Thymus (tissue), 11 donors: Measurements from ENCODE around the gene IREB2. TPM values are rescaled to one million over a fixed set of nuclear protein-coding genes. Genes with fewer than 3 reads are reported as not detected.

Source experiments
- DNase-seq, 9 donors: peaks; one replicate each; pipeline ENCODE4 v3.0.0-alpha.2; 2013; ENCODE audit warnings: low spot score in 9 of 9, low read depth in 6 of 9, missing footprints in 1 of 9
- H3K27ac ChIP-seq, 2 donors: one replicate each; pipeline ENCODE4 v1.5.1; 2013; ENCODE audit warnings: control low read depth in 1 of 2, low read depth in 1 of 2, low read length in 1 of 2, mild to moderate bottlenecking in 1 of 2, moderate library complexity in 1 of 2
- H3K27me3 ChIP-seq, 2 donors: one replicate each; pipeline ENCODE4 v1.5.1; 2013; ENCODE audit warnings: low read length in 1 of 2; ENCODE audit not compliant: control insufficient read depth in 2 of 2, insufficient read depth in 1 of 2
- H3K36me3 ChIP-seq, 2 donors: one replicate each; pipeline ENCODE4 v1.5.1; 2013; ENCODE audit warnings: low read length in 1 of 2, mild to moderate bottlenecking in 1 of 2, moderate library complexity in 1 of 2; ENCODE audit not compliant: control insufficient read depth in 2 of 2, insufficient read depth in 2 of 2
- H3K4me1 ChIP-seq, 2 donors: one replicate each; pipeline ENCODE4 v1.5.1; 2013; ENCODE audit warnings: low read length in 2 of 2; ENCODE audit not compliant: control insufficient read depth in 2 of 2, insufficient read depth in 2 of 2
- H3K4me3 ChIP-seq, 2 donors: one replicate each; pipeline ENCODE4 v1.5.1; 2013; ENCODE audit warnings: low read length in 2 of 2, control low read depth in 1 of 2, mild to moderate bottlenecking in 1 of 2
- H3K9me3 ChIP-seq, 2 donors: one replicate each; pipeline ENCODE4 v1.5.1; 2013; ENCODE audit warnings: low read length in 1 of 2, mild to moderate bottlenecking in 1 of 2; ENCODE audit not compliant: control insufficient read depth in 2 of 2, insufficient read depth in 1 of 2
- WGBS: extraction: QIAGEN DNeasy Blood & Tissue Kit; methylation state at CpG from one replicate; pipeline ENCODE4 v1.1.7; 2013; 5-methylcytosine and 5-hydroxymethylcytosine counted together
- polyA plus RNA-seq: library from polyadenylated mRNA; stranded (reverse); fragments of 200-250 nt; gene quantifications from one replicate; pipeline ENCODE4 v1.2.3, GENCODE V29; 2013
- total RNA-seq: library from RNA; stranded (reverse); fragments of 120-200 nt; gene quantifications from one replicate; pipeline ENCODE4 v1.2.4, GENCODE V29; 2013
- donor health status: healthy.

The IREB2 gene
- total and polyA plus RNA-seq, 2 donors, result 20.5 to 20.6 TPM

DNA sequence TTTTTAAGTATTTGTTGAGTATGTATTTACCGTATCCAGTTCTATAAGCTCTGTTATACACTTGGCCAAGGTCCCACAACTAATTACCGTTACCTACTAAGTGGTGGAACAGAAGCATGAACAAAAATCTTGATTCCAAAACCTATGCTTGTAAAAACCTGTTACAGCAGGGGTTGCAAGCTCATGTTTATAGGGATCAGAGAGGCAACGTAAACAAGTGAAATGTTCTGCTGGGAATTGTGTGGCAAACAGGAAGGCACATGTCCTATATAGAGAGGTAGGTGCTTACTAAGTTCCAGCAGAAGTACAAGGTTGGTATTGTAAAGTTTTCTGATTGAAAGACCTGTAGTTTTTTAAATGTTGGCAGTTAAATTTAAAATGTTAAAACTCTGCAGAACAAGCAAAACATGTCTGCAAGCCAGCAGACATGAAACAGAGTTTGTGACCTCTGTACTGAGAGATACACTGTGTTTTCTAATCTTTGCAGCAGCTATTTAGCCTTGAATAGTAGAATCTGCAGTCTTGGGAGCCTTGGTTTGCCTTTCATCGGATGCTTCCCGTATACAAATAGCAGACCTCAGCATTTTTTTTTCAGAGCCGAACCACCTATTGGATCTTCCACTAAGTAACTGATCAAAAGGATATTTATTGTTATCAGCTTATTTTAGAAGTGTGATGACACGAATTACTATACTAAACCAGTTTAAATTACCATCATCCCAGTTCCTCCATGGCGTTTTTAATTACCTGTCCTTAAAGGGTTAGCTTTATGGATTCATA, 11.4 kb downstream of the IREB2 start:
- H3K27ac ChIP-seq, result peak overlapping the region; percentile 15 to 52
- H3K4me1 ChIP-seq, result peaks cover 0 to 4% of the 10 kb centered on the region in 2 donors
- no peak for DNase-seq
- H3K27me3 ChIP-seq, result no peaks in the 10 kb centered on the region
- no peak overlapping the region for H3K4me3 ChIP-seq
- H3K9me3 ChIP-seq, result no peaks in the 10 kb centered on the region
- peaks cover 29 to 39% of the 10 kb centered on the region in 2 donors for H3K36me3 ChIP-seq
- 94% methylated on average over 8 of the region's 8 CpGs for WGBS

DNA sequence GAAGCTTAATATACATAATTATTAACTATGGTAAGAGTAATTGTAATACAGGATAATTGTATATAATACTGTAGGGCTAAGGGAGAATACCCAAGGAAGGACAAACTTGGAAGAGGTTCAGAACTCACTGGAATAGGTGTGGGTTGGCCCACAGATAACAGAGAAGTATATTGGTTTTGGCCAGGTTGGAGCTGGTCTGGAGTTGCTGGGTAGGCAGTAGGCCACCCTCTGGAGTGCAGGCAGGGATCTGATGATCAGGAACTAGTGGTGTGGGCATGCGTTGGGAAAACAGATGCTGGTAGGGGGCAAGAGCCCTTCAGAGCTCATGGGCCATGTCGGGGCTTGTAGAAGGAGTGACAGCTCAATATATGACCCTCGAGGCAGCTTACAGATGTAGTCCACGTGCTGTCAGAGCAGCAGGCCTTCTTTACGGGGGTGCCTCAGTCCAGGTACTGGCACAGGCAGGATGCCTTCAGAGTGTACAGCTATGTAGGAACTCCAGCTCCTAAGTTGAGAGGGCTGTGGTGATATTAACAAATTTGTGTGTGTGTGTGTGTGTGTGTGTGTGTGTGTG, 12.4 kb downstream of the IREB2 start:
- no peaks in the 10 kb centered on the region for H3K27me3 ChIP-seq
- H3K36me3 ChIP-seq, result peaks cover 29 to 31% of the 10 kb centered on the region in 2 donors
- H3K4me1 ChIP-seq, result peaks cover 0 to 10% of the 10 kb centered on the region in 2 donors
- 78% methylated on average over 5 of the region's 5 CpGs for WGBS
- no peak overlapping the region for H3K27ac ChIP-seq
- DNase-seq, result no peak
- H3K9me3 ChIP-seq, result no peaks in the 10 kb centered on the region
- no peak overlapping the region for H3K4me3 ChIP-seq

DNA sequence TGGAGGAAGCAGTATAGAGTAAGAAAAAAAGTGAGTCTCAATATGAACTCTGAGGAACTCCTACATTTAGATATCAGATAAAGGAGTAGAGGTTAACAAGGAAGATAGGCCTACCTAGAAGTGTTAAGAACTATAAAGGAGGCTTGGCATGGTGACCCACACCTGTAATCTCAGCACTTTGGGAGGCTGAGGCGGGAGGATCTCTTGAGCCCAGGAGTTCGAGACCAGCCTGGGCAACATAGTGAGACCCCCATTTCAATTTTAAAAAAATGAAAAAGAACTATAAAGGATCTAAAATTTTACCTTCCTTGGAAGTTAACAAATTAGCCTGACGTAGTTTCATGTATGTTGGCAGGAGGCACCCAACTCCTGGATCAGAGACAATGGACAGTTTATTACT, 14.5 kb downstream of the IREB2 start:
- H3K4me1 ChIP-seq, result peaks cover 0 to 10% of the 10 kb centered on the region in 2 donors
- no peak for DNase-seq

DNA sequence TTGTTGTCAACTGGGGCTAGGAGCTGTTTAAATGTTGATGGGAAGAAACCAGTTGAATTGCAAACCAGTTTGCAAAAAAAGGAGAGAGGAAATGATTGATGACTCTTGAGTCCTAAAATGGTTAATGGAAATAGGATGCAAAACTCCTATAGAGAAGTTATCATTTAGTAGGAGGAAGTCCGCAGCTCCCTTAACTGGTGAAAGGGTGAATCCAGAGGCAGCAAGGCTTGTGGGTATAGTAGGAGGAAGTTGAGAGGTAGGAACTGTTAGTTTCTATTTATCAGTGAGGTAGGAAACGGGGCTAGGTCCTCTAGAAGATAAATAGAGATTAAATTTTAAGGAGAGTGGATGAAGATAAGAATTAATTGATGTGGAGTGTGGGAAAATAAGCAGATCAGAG, 15.4 kb downstream of the IREB2 start:
- H3K4me1 ChIP-seq, result peaks cover 0 to 10% of the 10 kb centered on the region in 2 donors
- no peak overlapping the region for H3K4me3 ChIP-seq
- no peak for DNase-seq
- no peaks in the 10 kb centered on the region for H3K9me3 ChIP-seq
- peaks cover 6 to 15% of the 10 kb centered on the region in 2 donors for H3K36me3 ChIP-seq
- 29% methylated on average over 2 of the region's 2 CpGs for WGBS
- no peak overlapping the region for H3K27ac ChIP-seq
- H3K27me3 ChIP-seq, result no peaks in the 10 kb centered on the region

More for the DNA sequence above, 14.5 kb downstream of the IREB2 start:
- H3K4me3 ChIP-seq, result no peak overlapping the region
- H3K27me3 ChIP-seq, result no peaks in the 10 kb centered on the region
- H3K27ac ChIP-seq, result no peak overlapping the region
- H3K36me3 ChIP-seq, result peaks cover 12 to 16% of the 10 kb centered on the region in 2 donors
- no peaks in the 10 kb centered on the region for H3K9me3 ChIP-seq
- over 99% methylated on average over 3 of the region's 3 CpGs for WGBS

DNA sequence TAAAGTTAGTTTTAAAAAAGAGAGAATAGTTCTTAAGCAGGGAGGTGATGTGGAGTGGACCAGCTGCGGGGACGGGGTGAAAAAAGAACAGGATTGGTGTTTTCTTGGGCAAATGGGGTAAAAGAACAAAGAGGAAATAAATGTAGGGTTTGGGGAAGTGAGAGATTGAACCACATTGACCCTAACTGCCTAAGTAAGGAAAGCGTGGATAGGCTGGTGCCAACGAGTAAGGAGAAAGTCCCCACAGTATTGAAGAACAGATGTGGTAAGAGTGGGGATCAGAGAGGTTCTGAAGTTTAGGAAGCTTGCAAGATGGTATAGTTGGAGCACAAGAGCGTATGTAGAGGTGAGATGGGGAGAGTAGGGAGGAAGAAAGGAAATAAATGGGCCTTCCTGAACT, 17.0 kb downstream of the IREB2 start:
- Histone ChIP-seq H3K36me3 (peaks cover 4 to 11% of the 10 kb centered on the region in 2 donors), H3K27ac (no peak overlapping the region), H3K4me3 (no peak overlapping the region), H3K9me3 (no peaks in the 10 kb centered on the region), H3K4me1 (peaks cover 0 to 6% of the 10 kb centered on the region in 2 donors), H3K27me3 (no peaks in the 10 kb centered on the region)
- WGBS, result 84% methylated on average over 5 of the region's 5 CpGs
- no peak for DNase-seq

DNA sequence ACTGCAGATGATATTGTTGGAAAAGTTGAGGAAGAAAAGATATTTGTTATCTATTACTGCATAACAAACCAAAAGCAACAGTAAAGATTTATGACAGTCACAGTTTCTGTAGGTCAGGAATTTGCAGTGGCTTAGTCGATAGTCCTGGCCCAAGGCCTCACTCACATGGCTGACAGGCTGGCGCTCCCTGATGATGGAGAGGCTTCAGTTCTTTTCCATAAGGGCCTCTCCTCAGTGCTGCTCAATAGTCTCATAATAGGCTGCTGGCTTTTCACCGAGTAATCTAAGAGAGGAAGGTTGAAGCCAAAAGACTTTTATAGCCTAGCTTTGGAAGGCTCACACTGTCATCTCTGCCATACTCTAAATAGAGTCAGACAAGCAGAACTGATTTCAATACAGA, 17.7 kb downstream of the IREB2 start:
- H3K9me3 ChIP-seq, result no peaks in the 10 kb centered on the region
- H3K36me3 ChIP-seq, result peaks cover 0 to 7% of the 10 kb centered on the region in 2 donors
- H3K4me3 ChIP-seq, result no peak overlapping the region
- H3K4me1 ChIP-seq, result peaks cover 0 to 6% of the 10 kb centered on the region in 2 donors
- H3K27ac ChIP-seq, result peak overlapping the region in 1 of 2 donors; percentile 36
- WGBS, result 85% methylated on average over 3 of the region's 3 CpGs
- no peak for DNase-seq
- H3K27me3 ChIP-seq, result no peaks in the 10 kb centered on the region

DNA sequence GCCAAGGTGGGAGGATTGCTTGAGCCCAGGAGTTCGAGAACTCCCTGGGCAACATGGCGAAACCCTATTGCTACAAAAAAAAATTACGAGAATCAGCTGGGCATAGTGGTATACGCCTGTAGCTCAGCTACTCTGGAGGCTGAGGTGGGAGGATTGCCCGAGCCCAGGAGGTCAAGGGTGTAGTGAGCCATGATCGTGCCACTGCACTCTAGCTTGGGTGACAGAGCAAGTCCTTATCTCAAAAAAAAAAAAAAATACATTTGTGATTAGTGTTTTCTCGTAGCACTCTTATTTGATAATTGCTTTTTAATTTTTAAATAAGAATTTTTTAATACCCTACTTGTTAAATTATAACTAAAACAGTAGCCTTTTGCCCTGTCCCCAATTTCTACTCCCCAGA, 18.4 kb downstream of the IREB2 start:
- Histone ChIP-seq H3K27me3 (no peaks in the 10 kb centered on the region), H3K27ac (no peak overlapping the region), H3K4me1 (peaks cover 0 to 6% of the 10 kb centered on the region in 2 donors), H3K4me3 (no peak overlapping the region), H3K36me3 (peaks cover 0 to 9% of the 10 kb centered on the region in 2 donors), H3K9me3 (no peaks in the 10 kb centered on the region)
- DNase-seq, result no peak
- WGBS, result 92% methylated on average over 7 of the region's 7 CpGs

DNA sequence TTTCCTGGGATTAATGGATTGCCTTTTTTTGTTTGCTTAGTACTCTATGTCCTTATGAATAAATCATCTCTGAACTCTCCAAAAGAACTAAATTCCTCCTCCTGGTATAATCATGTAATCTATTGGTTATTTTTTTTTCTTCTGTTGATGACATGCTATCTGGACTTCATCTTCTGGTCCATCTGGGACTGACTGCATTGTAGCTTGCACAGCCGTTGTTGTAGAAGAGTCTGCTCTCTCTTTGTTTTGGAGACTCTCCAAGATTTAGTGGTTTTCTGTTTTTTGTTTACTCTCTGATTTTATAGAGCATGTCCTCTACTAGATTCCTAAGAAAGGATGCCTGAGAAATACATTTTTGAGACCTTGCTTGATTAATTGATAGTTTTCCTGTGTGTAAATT, 19.1 kb downstream of the IREB2 start:
- 13% methylated on average over 1 of the region's 1 CpG for WGBS
- no peaks in the 10 kb centered on the region for H3K9me3 ChIP-seq
- DNase-seq, result no peak
- H3K4me1 ChIP-seq, result peaks cover 0 to 6% of the 10 kb centered on the region in 2 donors
- H3K36me3 ChIP-seq, result peaks cover 0 to 4% of the 10 kb centered on the region in 2 donors
- H3K27me3 ChIP-seq, result no peaks in the 10 kb centered on the region
- H3K4me3 ChIP-seq, result no peak overlapping the region
- peak overlapping the region in 1 of 2 donors; percentile 36 for H3K27ac ChIP-seq

DNA sequence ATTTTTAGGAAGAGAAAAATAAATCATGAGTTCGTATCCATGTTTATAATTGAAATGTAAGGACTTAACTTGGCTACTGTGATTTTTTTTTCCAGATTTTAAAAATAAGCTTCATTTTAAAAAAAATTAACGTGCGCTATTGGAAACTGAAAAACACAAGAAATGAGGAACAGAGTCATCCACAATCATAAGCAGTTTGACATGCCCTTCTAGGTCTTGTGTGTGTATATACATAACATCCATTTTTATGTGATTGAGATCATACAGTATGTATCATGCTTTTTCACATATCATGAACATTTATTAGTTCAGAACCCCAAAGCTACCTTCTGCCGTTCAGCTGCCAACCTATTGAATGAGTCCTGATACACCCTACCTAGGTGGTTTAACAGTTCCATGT, 22.7 kb downstream of the IREB2 start:
- peaks cover 13 to 32% of the 10 kb centered on the region in 2 donors for H3K36me3 ChIP-seq
- no peaks in the 10 kb centered on the region for H3K4me1 ChIP-seq
- no peak for DNase-seq
- WGBS, result 97% methylated on average over 4 of the region's 4 CpGs
- H3K27ac ChIP-seq, result no peak overlapping the region
- no peak overlapping the region for H3K4me3 ChIP-seq
- H3K27me3 ChIP-seq, result no peaks in the 10 kb centered on the region
- H3K9me3 ChIP-seq, result no peaks in the 10 kb centered on the region
